RWPE1 (cell line): Measurements from ENCODE around the gene PIGL.
"Not testable (repeated sequence)": the region's sequence is repeated elsewhere in the genome, so short reads cannot be mapped to it uniquely, and the experiment has no call there.

Experiments
- CTCF ChIA-PET: fragments of 350-600 bp; sonication (Branson Sonifier 250); formaldehyde crosslinking; extraction: SDS; loops from one replicate; lab custom pipeline; 2021; lab: Yijun Ruan, JAX
- POLR2A ChIA-PET: fragments of 400-600 bp; formaldehyde crosslinking; extraction: SDS; loops from one replicate; lab custom pipeline; 2020; ENCODE audit warnings: antibody characterized with exemption; ENCODE audit not compliant: low non-redundant PET; lab: Yijun Ruan, JAX
- DNase-seq: peaks from one replicate; pipeline ENCODE4 v3.0.0; 2012; ENCODE audit warnings: low spot score
- H3K27ac ChIP-seq: fragments of 450-650 bp; 2 replicates; pipeline ENCODE4 v1.5.1; 2017
- CTCF ChIP-seq: fragments of 450-650 bp; conservative IDR thresholded peaks from 2 replicates; pipeline ENCODE4 v1.5.1; 2017; ENCODE audit warnings: low read depth, mild to moderate bottlenecking

The PIGL gene

GRCh38 chr17:16211590-16211989 is 5.4 kb upstream of the PIGL start:
- DNase-seq = no peak
- ChIA-PET CTCF (no interaction called here), POLR2A (no interaction called here)
- TF ChIP-seq CTCF = no peak
- H3K27ac ChIP-seq = no peak overlapping the region

- CTCF ChIA-PET = interaction anchor here (0.6 kb wide), 1 partner anchor 46 kb away, joined by 7 read pairs; no protein-coding TSS in a partner anchor
- POLR2A ChIA-PET = no interaction called here
- no peak for DNase-seq
- no peak overlapping the region for H3K27ac ChIP-seq
- TF ChIP-seq CTCF = no peak
Observed at GRCh38 chr17:16212793-16213192, 4.2 kb upstream of the PIGL start.

- ChIA-PET CTCF (no interaction called here), POLR2A (no interaction called here)
- peak overlapping the region; percentile 95 for H3K27ac ChIP-seq
- no peak for DNase-seq
- TF ChIP-seq CTCF = no peak
Observed at GRCh38 chr17:16214190-16215001, 2.6 kb upstream of the PIGL start.

GRCh38 chr17:16215002-16215272 is 2.1 kb upstream of the PIGL start:
- POLR2A ChIA-PET = interaction anchor here (0.5 to 1.0 kb wide), 3 partner anchors 48 to 137 kb away, joined by 3 read pairs; no protein-coding TSS in a partner anchor
- peak; percentile 30 for DNase-seq
- TF ChIP-seq CTCF = no peak
- CTCF ChIA-PET = interaction anchor here (0.6 to 1.1 kb wide), 2 partner anchors 59 to 271 kb away, joined by 4 read pairs; no protein-coding TSS in a partner anchor
- peak overlapping the region; percentile 95 for H3K27ac ChIP-seq

GRCh38 chr17:16215273-16215964 is 1.6 kb upstream of the PIGL start, which contains the start of gene NCOR1:
TSS of gene NCOR1 (minus strand) at chr17:16215534. CDS start at chr17:16194569, 20,965 bp downstream.
- ChIA-PET CTCF (interaction anchor here (0.6 to 1.1 kb wide), 3 partner anchors 37 to 271 kb away, joined by 3 to 4 read pairs (median 4); no protein-coding TSS in a partner anchor), POLR2A (interaction anchor here (0.5 to 1.0 kb wide), 3 partner anchors 48 to 137 kb away, joined by 3 read pairs; no protein-coding TSS in a partner anchor)
- DNase-seq = peak; percentile 86
- TF ChIP-seq CTCF = 0 out of 2 replicates have a peak, but pooled peaks have one; percentile 26
- H3K27ac ChIP-seq = peak within 1 kb of the TSS; percentile 95

- H3K27ac ChIP-seq = peak overlapping the region; percentile 95
- POLR2A ChIA-PET = interaction anchor here (1.0 to 1.1 kb wide), 2 partner anchors 49 to 171 kb away, joined by 3 read pairs; no protein-coding TSS in a partner anchor
- CTCF ChIA-PET = interaction anchor here (0.6 to 1.1 kb wide), 2 partner anchors 37 to 58 kb away, joined by 3 to 4 read pairs; no protein-coding TSS in a partner anchor
- DNase-seq = no peak
- no peak for TF ChIP-seq CTCF
Observed at GRCh38 chr17:16215965-16216316, 1.1 kb upstream of the PIGL start.

- POLR2A ChIA-PET = interaction anchor here (0.5 to 1.1 kb wide), 2 partner anchors 24 to 172 kb away, joined by 3 read pairs; no protein-coding TSS in a partner anchor
Observed at GRCh38 chr17:16216341-16217001, 539 bp upstream of the PIGL start.

More at GRCh38 chr17:16216341-16217001, 539 bp upstream of the PIGL start:
- DNase-seq, CTCF ChIA-PET: not testable (repeated sequence)
- peak overlapping the region; percentile 95 for H3K27ac ChIP-seq
